ENCODE data around the gene CRTAP.

DNA sequence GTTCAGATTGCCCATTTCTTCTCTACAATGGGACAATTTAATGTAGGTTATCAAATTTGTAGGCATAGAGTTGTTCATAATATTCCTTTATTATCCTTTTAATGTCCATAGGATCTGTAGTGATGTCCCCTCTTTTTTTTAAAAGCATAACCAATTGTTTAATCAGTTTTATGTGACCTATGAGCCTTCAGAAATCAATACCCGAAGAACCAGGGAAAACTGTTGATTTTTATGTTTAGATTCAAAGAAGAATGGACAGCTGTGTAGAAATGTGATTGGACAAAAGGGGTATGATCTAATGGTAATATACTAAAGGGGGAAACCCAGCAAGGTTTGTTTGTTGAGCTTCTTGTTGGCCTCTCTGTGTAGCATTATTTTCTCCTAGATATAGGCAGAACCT lies 65.3 kb downstream of the CRTAP start:
- TF ChIP-seq EZH2phosphoT487 (IDR thresholded peaks at IDR 0.05; ENCODE audit: insufficient read depth, low read depth), result no peak
- TF ChIP-seq EZH2 (IDR thresholded peaks at IDR 0.05; ENCODE audit: insufficient read depth, poor library complexity, severe bottlenecking), result no peak
